Inflammatory macrophage treated with lipopolysaccharide for 4 hours (primary cell): Measurements from ENCODE around the gene IPCEF1.
"Not testable (repeated sequence)": the region's sequence is repeated elsewhere in the genome, so short reads cannot be mapped to it uniquely, and the experiment has no call there.

Source experiments
- DNase-seq: peaks from one replicate; pipeline ENCODE4 v3.0.0-alpha.2; 2020

Gene IPCEF1

GRCh38 chr6:154213782-154214181 is 142.8 kb downstream of the IPCEF1 start:
- DNase-seq: no peak

- no peak for DNase-seq
Observed at GRCh38 chr6:154210678-154211077, 145.9 kb downstream of the IPCEF1 start.

GRCh38 chr6:154209555-154209954 is 147.0 kb downstream of the IPCEF1 start:
- DNase-seq: no peak

GRCh38 chr6:154206996-154207395 is 149.6 kb downstream of the IPCEF1 start:
- no peak for DNase-seq

GRCh38 chr6:154206141-154206540 is 150.5 kb downstream of the IPCEF1 start:
- peak; percentile 54 for DNase-seq

- no peak for DNase-seq
Observed at GRCh38 chr6:154202958-154203357, 153.6 kb downstream of the IPCEF1 start.

GRCh38 chr6:154202339-154202738 is 154.3 kb downstream of the IPCEF1 start:
- DNase-seq: peak; percentile 44

GRCh38 chr6:154201688-154202087 is 154.9 kb downstream of the IPCEF1 start:
- peak; percentile 30 for DNase-seq

- peak; percentile 72 for DNase-seq
Observed at GRCh38 chr6:154197196-154197860, 159.3 kb downstream of the IPCEF1 start.

GRCh38 chr6:154196333-154196885 is 160.2 kb downstream of the IPCEF1 start:
- DNase-seq: no peak

- no peak for DNase-seq
Observed at GRCh38 chr6:154187714-154188113, 168.9 kb downstream of the IPCEF1 start.

- no peak for DNase-seq
Observed at GRCh38 chr6:154187203-154187602, 169.4 kb downstream of the IPCEF1 start.

GRCh38 chr6:154179434-154179833 is 177.2 kb downstream of the IPCEF1 start:
- DNase-seq: no peak

- not testable (repeated sequence) for DNase-seq
Observed at GRCh38 chr6:154172393-154172792, 184.2 kb downstream of the IPCEF1 start.

GRCh38 chr6:154170106-154170505 is 186.5 kb downstream of the IPCEF1 start:
- peak; percentile 44 for DNase-seq

GRCh38 chr6:154169193-154169847 is 187.3 kb downstream of the IPCEF1 start:
- peak; percentile 54 for DNase-seq

GRCh38 chr6:154167126-154167525 is 189.5 kb downstream of the IPCEF1 start:
- DNase-seq: peak; percentile 75

GRCh38 chr6:154166140-154166539 is 190.5 kb downstream of the IPCEF1 start:
- DNase-seq: peak; percentile 63

- DNase-seq: peak; percentile 83
Observed at GRCh38 chr6:154165478-154165877, 191.1 kb downstream of the IPCEF1 start.

GRCh38 chr6:154164397-154164796 is 192.2 kb downstream of the IPCEF1 start:
- DNase-seq: no peak

GRCh38 chr6:154161689-154162088 is 194.9 kb downstream of the IPCEF1 start:
- peak; percentile 78 for DNase-seq

GRCh38 chr6:154159126-154159525 is 197.5 kb downstream of the IPCEF1 start:
- DNase-seq: no peak

GRCh38 chr6:154157706-154158105 is 198.9 kb downstream of the IPCEF1 start:
- no peak for DNase-seq

GRCh38 chr6:154157082-154157481 is 199.5 kb downstream of the IPCEF1 start:
- no peak for DNase-seq
